AG10803 (cell line): ENCODE measurements around the gene CMIP.

Experiments used
- DNase-seq: peaks from one replicate; pipeline ENCODE4 v3.0.0; 2010; ENCODE audit warnings: low read depth
- H3K4me3 ChIP-seq: 2 replicates; pipeline ENCODE4 v1.5.1; 2011; ENCODE audit warnings: mild to moderate bottlenecking, low read length, control low read depth
- CTCF ChIP-seq: conservative IDR thresholded peaks from 2 replicates; pipeline ENCODE4 v1.5.1; 2011; ENCODE audit warnings: mild to moderate bottlenecking, low read length, control low read depth, inconsistent platforms

Gene CMIP

GRCh38 chr16:81723098-81723723 lies 278.6 kb downstream of the CMIP start:
- DNase-seq = peak; percentile 79
- no peak overlapping the region for H3K4me3 ChIP-seq
- TF ChIP-seq CTCF = peak; percentile 79

- no peak for DNase-seq
- no peak overlapping the region for H3K4me3 ChIP-seq
- TF ChIP-seq CTCF = no peak
These were observed 283.8 kb downstream of the CMIP start for GRCh38 chr16:81728435-81728834.

GRCh38 chr16:81729451-81729850 lies 284.8 kb downstream of the CMIP start:
- no peak for DNase-seq
- no peak for TF ChIP-seq CTCF

GRCh38 chr16:81730090-81731051 lies 285.8 kb downstream of the CMIP start:
- H3K4me3 ChIP-seq = peak overlapping the region; percentile 53
- peak; percentile 56 for DNase-seq
- TF ChIP-seq CTCF = peak; percentile 48

More at GRCh38 chr16:81729451-81729850, 284.8 kb downstream of the CMIP start:
- H3K4me3 ChIP-seq = no peak overlapping the region

- no peak for TF ChIP-seq CTCF
- H3K4me3 ChIP-seq = no peak overlapping the region
These were observed 287.0 kb downstream of the CMIP start for GRCh38 chr16:81731649-81732048.

GRCh38 chr16:81732699-81733098 lies 288.1 kb downstream of the CMIP start:
- DNase-seq = no peak
- H3K4me3 ChIP-seq = no peak overlapping the region
- no peak for TF ChIP-seq CTCF

More at GRCh38 chr16:81731649-81732048, 287.0 kb downstream of the CMIP start:
- no peak for DNase-seq
